Measurements from ENCODE around the gene SEC22B.
A peak's percentile ranks its signal among the peaks of the same experiment; 100 is the strongest.
"Not testable (repeated sequence)": the region's sequence is repeated elsewhere in the genome, so short reads cannot be mapped to it uniquely, and the experiment has no call there.

The SEC22B gene

DNA sequence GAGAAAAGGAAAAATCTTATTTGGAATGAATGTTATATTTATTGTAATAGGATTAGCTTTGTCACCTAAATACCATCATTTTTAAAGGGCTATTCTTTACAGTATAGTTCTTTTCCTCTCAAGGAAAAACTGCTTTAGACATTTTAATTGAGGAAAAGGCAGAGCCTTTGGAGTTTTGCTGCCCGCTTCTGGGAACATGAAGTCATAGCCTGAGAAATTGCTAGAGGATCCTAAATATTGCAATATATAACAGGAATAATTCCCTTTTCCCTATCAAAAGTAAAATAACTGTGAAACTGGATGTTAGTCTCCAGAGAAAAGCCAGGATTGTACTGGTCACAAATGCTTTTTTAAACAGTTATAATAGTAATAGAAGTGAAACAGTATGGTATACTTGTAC is 30.5 kb downstream of the SEC22B start:
- DNase-seq (ENCODE audit: low read depth, low spot score): not testable (repeated sequence)

DNA sequence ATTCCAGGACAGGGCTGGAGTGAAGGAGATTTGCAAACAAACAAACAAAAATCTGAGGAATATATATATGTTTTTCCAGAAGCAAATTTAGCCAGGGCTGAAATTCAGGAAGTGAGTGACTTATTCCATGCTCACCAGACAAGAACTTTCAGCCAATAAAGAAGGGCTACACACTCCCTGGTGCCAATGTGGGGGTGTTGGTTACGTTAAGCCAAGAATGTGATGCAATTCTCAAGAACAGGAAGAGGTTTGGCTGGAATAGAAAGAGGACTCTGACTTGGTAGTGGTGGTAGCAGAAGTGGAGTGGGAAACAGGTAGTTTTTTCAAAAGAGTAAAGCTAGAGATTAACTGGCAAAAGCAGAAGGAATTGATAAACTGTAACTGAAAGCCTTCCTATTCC is 31.7 kb downstream of the SEC22B start:
- DNase-seq (ENCODE audit: low read depth, low spot score): not testable (repeated sequence)

DNA sequence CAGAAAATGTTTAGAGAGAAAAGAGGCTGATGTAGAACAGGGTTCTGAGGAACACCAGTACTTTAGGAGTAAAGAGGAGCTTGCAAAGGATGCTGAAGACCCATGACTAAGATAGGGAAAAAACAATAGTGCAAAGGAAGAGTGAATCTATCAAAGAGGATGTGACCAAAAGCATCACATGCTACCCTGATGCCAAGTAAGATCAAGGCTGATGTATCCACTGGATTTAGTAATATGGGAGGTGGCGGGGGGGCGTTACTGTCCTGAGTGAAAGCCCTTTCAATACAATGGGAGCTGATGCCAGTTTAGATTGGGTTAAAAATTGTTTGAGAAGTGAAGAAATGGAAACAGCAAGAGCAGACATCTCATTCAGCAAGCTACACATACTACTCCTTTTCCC is 32.2 kb downstream of the SEC22B start:
- not testable (repeated sequence) for DNase-seq (ENCODE audit: low read depth, low spot score)

- not testable (repeated sequence) for DNase-seq (ENCODE audit: low read depth, low spot score)
These were observed 33.0 kb downstream of the SEC22B start for GRCh38 chr1:120143334-120143733.

DNA sequence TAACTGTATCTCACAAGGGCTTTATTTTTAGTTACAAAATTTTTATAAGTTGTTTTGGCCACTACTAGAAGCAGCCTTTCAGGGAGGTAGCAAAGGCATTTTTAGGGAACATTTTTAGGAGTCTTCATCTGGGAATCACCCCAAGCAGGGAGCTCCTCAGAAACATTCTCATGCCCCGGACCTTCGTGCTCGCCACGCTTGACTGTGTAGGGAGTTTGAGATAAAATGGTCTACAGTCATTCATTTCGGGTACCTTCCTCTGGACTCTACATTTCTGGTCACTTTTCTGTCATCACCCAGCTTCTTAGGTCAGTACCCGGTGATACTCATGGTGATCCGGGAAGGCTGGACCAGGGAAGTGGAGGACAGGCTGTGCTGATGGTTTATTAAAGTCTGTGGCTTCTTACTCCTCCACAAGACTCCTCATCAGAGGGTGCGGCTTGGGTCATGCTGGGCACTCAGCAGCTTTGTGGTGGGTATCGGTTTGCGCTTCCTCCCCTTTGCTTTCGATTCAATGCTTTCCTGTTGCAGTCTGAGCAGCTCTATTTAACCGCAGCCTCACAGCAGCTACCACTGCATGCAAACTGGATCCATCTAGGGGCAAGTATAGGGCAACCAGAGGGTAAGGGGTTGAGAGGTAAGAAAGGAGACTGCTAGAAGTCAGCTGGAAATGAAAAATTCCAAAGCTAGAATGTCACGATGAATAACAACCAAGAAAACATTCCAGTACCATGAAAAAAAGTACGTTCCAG is 33.6 kb downstream of the SEC22B start:
- peak; percentile 55 for DNase-seq (ENCODE audit: low read depth, low spot score)

DNA sequence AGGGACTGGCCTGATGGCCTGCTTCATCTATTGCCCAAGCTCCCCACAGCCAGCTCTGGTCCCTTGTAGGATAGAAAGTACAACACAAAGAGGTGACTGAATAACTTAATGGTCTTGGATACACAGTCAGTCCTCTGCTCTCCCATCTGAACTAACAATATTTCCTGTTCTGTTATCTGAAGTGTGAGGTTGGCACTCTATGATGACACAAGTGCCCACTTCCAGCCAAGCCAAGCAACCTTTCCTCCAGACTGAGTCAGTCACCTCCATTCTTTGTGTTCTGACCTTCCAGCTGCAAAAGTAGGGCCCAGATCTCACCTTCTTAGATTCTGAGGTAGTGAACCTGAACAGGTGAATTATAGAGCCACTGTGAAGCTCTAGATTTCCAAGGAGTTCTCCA is 34.5 kb downstream of the SEC22B start:
- not testable (repeated sequence) for DNase-seq (ENCODE audit: low read depth, low spot score)

DNA sequence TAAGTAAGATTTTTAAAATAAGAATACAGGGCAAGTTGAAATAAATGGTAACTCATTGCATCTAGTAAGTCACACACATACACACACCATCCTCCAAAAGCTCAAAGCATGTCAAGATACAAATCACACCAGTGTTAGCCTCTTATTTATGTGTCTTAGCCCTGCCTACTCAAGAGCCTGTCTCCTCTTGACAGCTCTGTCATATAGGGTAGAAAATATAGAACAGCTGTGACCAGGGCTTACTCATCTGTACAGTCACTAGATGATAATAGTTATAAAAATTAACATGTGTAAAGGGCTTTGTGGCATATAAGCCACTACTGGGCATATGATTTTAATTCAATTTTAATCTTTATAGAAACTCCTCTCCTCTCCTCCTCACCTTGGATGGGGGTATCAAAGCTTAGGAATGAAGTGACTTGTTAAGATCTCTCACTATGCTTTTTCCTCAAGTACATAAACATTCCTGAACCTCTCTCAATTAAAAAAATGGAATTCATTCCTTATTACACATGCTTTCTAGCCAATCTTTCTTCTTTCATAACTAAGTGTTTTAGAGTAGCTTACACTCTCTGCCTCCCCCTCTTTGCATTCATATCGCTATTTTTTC is 35.6 kb downstream of the SEC22B start:
- DNase-seq (ENCODE audit: low read depth, low spot score): not testable (repeated sequence)

DNA sequence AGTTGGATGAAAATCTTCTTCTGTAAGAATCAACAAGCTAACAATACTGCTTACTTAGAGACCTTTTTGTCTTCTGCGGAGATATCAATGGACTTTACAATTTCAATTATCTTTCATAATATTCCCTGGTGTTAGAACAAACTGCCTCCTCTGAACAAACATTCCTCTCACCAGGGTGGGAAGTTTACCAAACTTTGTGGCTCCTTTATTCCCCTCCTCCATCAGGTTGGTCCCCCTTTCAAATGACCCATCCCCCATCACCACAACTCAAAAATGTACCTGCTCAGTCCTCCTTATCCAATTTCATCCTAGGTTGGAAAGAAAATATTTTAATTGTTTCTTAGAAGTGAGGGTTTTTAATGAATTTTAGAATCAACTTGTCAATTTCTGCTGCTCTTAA is 40.2 kb downstream of the SEC22B start:
- DNase-seq (ENCODE audit: low read depth, low spot score): not testable (repeated sequence)

GRCh38 chr1:120133928-120134325 is 42.4 kb downstream of the SEC22B start:
- not testable (repeated sequence) for DNase-seq (ENCODE audit: low read depth, low spot score)

DNA sequence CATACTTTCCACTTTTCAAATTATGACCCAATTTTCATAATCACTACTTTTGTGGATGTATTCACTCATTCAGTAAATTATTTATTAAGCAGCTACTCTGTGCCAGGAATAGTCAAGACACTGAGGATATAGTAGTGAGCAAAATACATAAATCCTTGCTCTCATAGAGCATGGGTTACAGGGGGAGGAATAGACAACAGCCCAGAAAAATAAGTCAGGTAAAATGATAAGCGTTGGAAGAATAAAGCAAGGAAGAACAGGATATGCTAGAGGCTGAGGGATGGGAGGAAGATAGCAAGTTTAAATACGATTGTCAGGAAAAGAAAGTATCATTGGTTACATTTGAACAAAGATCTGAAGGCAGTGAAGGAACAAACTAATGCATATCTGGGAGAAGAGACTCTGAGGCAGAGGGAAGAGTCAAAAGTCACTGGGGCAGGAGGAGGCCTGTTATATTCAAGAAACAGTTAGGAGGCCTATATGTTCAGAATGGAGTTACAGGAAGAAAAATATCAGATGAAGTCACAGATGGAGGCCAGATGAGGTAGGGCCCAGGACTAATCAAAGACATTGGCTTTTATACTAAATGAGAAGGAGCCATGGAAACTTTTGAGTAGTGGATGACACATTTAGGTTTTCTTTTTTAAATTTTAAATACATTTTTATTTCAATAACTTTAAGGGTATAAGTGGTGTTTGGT is 42.9 kb downstream of the SEC22B start:
- no peak for DNase-seq (ENCODE audit: low read depth, low spot score)

DNA sequence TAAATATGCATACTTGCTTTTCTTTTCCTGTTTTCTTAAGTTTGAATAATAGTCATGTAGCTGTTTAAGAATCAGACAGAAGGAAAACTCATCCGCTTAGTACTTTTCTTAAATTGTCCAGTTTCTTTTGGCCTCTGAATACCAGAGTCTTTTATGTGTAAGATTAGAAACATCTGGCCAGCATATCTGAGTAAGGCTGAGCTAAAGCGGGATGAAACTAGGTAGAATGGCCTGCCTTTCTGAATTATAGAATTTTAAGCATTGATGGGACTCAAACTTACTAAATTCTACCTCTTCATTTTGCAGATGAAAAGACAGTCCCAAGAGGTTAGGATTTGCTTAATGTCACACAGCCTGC is 43.9 kb downstream of the SEC22B start:
- DNase-seq (ENCODE audit: low read depth, low spot score): not testable (repeated sequence)

DNA sequence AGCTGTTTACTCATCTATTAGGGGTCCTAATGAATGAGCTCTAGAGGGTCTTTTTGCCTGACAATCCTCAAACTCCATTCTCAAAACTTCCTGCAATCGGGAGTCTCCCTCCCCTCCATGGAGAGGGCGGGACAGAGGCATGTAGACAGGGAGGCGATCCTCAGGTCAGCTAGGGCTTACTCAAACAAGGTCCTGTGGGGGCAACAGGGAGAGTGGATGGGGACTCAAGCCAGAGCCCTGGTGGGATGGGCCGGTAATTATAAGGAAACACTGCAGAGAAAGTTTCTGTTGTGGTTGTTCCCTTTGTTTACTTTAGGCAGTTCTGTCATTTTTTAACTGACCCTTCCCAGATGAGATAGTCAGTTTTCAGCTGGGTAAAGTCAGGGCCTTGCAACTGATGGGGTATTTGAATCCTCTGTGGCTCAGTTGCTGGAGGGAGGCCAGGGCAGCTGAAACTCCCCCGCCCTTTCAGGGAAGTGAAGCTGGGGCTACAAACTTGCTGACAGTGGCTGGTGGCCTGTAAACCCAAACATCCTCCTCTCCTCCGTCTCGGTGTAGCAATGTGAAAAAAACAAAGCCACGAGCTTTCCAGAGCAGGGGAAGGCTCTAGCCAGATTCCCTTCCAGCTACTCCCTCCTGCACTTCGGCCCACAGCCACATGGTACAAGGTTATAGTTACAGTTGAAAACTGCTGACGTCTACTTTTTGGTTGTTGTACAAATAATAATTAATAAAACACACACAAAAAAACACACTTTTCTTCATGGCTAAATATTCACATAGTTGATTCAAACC is 44.5 kb downstream of the SEC22B start:
- peak; percentile 27 for DNase-seq (ENCODE audit: low read depth, low spot score)

DNA sequence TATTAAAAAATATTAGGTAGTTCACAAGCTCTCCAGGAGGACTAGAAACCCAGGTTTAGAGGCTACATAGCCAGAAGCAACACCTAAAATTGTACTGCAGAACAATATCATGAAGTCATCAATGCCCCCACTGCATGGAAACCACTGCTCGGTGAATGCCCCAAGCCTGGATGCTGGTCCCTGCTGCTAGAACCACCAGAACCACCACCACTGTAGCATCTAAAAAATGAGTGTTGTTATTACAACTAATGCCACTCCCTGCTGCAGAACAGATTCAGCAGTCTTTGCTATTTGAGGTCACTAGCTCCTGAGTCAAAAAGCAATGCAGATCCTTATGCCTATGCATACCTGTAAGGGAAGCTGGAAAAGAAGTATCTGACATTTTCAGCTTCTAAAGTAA is 48.4 kb downstream of the SEC22B start:
- DNase-seq (ENCODE audit: low read depth, low spot score): not testable (repeated sequence)

- DNase-seq (ENCODE audit: low read depth, low spot score): not testable (repeated sequence)
These were observed 50.1 kb downstream of the SEC22B start for GRCh38 chr1:120126216-120126615.

DNA sequence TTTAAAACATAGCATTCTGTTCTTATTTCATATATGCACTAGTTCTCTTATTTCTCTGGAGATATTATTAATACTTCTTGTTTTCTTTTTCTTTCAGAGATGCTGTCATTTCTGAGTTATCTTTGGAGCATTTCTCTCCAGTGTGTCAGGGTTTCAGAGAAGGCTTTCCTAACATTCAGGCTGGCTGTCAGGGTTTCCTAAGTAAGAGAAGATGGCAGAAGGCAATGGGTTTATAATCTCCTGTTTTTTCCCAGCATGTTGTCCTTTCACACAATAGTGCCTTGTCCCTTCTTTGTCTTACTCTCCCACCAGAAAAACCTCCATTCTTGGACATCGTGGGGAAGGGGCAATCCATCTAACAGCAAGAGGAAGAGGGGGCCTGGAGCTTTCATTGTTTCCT is 51.7 kb downstream of the SEC22B start:
- not testable (repeated sequence) for DNase-seq (ENCODE audit: low read depth, low spot score)

DNA sequence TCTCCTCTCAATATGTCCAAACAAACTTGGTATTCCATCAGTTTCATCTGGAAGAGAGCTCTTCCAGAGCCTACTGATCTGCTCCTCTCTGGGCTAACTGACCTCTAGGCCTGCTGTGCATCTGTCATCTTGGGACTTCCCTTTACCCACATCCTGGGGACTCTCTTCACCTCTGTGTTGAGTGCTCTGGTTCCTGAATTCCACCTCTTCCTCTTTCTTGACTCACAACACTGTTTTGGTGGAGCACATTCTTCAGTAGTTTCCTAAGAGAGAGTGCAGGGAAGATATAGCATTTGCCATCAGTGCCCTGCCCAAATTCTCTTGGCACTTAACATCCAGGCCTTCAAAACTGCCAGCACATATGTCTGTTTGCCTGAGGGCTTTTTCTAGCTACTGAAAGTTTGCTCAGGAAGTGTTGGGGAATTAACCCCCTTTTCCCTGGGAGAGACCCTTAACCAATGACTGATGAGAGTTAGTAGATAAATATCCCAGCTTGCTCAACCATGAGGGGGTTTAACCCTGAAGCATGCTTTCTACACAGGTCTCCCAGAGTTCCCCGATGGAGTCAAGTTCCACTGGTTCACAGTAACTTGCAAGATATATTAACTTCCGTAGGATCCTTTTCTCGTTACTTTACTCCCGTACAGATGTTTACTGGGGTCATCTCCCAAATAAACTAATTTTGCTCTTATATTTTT is 52.4 kb downstream of the SEC22B start:
- DNase-seq (ENCODE audit: low read depth, low spot score): not testable (repeated sequence)

- DNase-seq (ENCODE audit: low read depth, low spot score): not testable (repeated sequence)
These were observed 53.9 kb downstream of the SEC22B start for GRCh38 chr1:120122262-120122893.

- not testable (repeated sequence) for DNase-seq (ENCODE audit: low read depth, low spot score)
These were observed 54.5 kb downstream of the SEC22B start for GRCh38 chr1:120121830-120122229.

DNA sequence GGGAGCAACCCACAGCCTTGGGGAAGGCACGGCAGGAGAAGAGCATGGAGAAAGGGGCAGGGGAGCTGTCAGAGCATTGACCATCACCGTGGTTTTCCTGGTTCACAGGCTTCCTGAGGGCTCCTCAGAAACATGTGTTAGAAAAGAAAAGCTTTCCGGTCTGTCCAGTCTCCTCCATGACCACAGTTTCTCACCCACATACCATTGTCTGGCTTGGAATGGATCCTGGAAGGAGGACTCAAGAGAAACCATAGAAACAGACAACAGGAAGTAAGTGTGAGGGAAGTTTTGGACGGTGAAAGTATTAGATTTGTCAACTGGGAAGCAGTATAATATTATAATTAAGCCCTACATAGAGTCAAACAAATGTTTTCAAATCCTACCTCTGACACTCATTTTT is 55.8 kb downstream of the SEC22B start:
- not testable (repeated sequence) for DNase-seq (ENCODE audit: low read depth, low spot score)

- peak; percentile 7 for DNase-seq (ENCODE audit: low read depth, low spot score)
These were observed 58.7 kb downstream of the SEC22B start for GRCh38 chr1:120117371-120118177.

Data from astrocyte of the hippocampus (primary cell).